BE2C (cell line): ENCODE data around the gene CREB3L1.

Experiments used
- DNase-seq: peaks from one replicate; pipeline ENCODE4 v3.0.0-alpha.2; 2020
- H3K27me3 ChIP-seq: fragments of 250-450 bp; sonication (Bioruptor Pico); 2 replicates; pipeline ENCODE4 v1.5.1; 2020; ENCODE audit warnings: mild to moderate bottlenecking
- H3K36me3 ChIP-seq: fragments of 250-450 bp; sonication (Bioruptor Pico); 2 replicates; pipeline ENCODE4 v1.5.1; 2020; ENCODE audit warnings: mild to moderate bottlenecking
- H3K4me1 ChIP-seq: fragments of 250-450 bp; sonication (Bioruptor Pico); 2 replicates; pipeline ENCODE4 v1.5.1; 2020
- H3K4me3 ChIP-seq: 2 replicates; pipeline ENCODE4 v1.5.1; 2011; ENCODE audit warnings: low read depth, low read length
- H3K9me3 ChIP-seq: fragments of 250-450 bp; sonication (Bioruptor Pico); 2 replicates; pipeline ENCODE4 v1.5.1; 2020
- CTCF ChIP-seq: IDR thresholded peaks from 2 replicates; pipeline ENCODE4 v1.5.1; 2012; ENCODE audit warnings: mild to moderate bottlenecking, low read depth, low read length

CREB3L1 gene

GRCh38 chr11:46240861-46241260, 36.6 kb upstream of the CREB3L1 start:
- no peak for DNase-seq

GRCh38 chr11:46242041-46242951, 35.2 kb upstream of the CREB3L1 start:
- no peak for TF ChIP-seq CTCF
- Histone ChIP-seq H3K36me3 (no peaks in the 10 kb centered on the region), H3K9me3 (no peaks in the 10 kb centered on the region), H3K4me3 (peak overlapping the region; percentile 59), H3K4me1 (no peaks in the 10 kb centered on the region; the same call in 1 of the 2 replicates), H3K27me3 (peaks cover 6% of the 10 kb centered on the region; the same call in 1 of the 2 replicates)
- no peak for DNase-seq

More at GRCh38 chr11:46240861-46241260, 36.6 kb upstream of the CREB3L1 start:
- H3K36me3 ChIP-seq: no peaks in the 10 kb centered on the region
- H3K4me1 ChIP-seq: no peaks in the 10 kb centered on the region; the same call in 1 of the 2 replicates
- H3K4me3 ChIP-seq: no peak overlapping the region
- TF ChIP-seq CTCF: no peak
- H3K9me3 ChIP-seq: no peaks in the 10 kb centered on the region
- peaks cover 6% of the 10 kb centered on the region; the same call in 1 of the 2 replicates for H3K27me3 ChIP-seq

- Histone ChIP-seq H3K4me3 (peak overlapping the region; percentile 59), H3K4me1 (no peaks in the 10 kb centered on the region; the same call in 1 of the 2 replicates), H3K36me3 (no peaks in the 10 kb centered on the region), H3K9me3 (no peaks in the 10 kb centered on the region), H3K27me3 (peaks cover 6% of the 10 kb centered on the region; the same call in 1 of the 2 replicates)
- peak; percentile 90 for DNase-seq
- TF ChIP-seq CTCF: no peak
Measured at GRCh38 chr11:46242952-46243795, 34.3 kb upstream of the CREB3L1 start.

GRCh38 chr11:46243796-46244109, 33.7 kb upstream of the CREB3L1 start:
- no peaks in the 10 kb centered on the region; the same call in 1 of the 2 replicates for H3K4me1 ChIP-seq
- TF ChIP-seq CTCF: no peak

GRCh38 chr11:46246521-46246920, 30.9 kb upstream of the CREB3L1 start:
- no peaks in the 10 kb centered on the region for H3K4me1 ChIP-seq
- H3K9me3 ChIP-seq: no peaks in the 10 kb centered on the region
- H3K4me3 ChIP-seq: no peak overlapping the region
- DNase-seq: no peak
- TF ChIP-seq CTCF: no peak
- no peaks in the 10 kb centered on the region for H3K36me3 ChIP-seq
- H3K27me3 ChIP-seq: no peaks in the 10 kb centered on the region

More at GRCh38 chr11:46243796-46244109, 33.7 kb upstream of the CREB3L1 start:
- Histone ChIP-seq H3K4me3 (peak overlapping the region; percentile 59), H3K9me3 (no peaks in the 10 kb centered on the region), H3K36me3 (no peaks in the 10 kb centered on the region), H3K27me3 (peaks cover 2% of the 10 kb centered on the region; the same call in 1 of the 2 replicates)
- DNase-seq: no peak
